Stimulated activated CD4-positive, alpha-beta T cell treated with anti-CD3 and anti-CD28 coated beads, Interleukin-15, amount 100 ng/mL, for 24 hours (primary cell): Measurements from ENCODE around the gene PRDX5.
A peak's percentile ranks its signal among the peaks of the same experiment; 100 is the strongest.

Experiments used
- DNase-seq: peaks from one replicate; pipeline ENCODE4 v3.0.0-alpha.2; 2020

PRDX5 gene

DNA sequence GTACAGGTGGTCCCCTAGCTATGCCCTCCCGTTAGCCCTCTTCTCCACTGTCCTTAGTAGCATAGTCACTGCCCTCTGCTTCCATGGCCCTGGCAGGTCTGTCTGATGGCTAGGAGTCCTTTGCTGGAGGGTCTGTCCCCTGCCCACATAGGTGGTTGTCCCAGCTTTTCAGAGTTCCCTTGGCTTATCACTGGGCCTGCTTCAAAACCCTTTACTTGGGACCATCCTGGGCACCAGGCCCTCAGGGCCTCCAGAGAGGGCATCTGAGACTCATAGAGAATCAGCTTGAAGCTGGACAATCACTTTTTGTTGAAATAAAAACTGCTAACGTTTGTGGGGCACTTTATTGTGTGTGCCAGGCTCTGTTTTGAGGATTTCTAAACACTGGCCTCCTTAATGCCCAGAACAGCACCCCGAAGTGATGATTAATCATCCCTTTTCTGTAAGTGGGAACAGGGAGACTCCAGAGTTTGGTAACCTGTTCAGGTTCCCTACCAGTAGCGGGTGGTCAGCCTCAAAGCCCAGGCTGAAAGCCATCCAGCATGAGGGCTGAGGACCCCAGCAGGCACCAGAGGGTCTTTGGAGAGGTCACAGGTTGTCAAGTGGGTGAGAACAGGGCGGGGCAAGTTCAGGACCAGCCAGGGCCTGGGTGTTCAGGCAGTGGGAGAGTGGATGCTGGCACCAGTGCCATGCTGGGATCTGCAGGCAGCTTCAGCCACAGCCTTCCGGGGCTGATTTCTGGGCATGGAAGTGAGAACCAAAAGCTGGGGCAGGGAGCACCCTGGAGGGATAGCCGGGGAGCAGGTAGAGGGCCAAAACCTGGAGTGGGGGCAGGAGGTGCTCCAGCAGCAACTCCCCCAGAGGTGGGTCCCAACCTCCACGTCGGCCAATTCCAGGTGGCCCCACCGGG lies 27.3 kb upstream of the PRDX5 start:
- DNase-seq: no peak

DNA sequence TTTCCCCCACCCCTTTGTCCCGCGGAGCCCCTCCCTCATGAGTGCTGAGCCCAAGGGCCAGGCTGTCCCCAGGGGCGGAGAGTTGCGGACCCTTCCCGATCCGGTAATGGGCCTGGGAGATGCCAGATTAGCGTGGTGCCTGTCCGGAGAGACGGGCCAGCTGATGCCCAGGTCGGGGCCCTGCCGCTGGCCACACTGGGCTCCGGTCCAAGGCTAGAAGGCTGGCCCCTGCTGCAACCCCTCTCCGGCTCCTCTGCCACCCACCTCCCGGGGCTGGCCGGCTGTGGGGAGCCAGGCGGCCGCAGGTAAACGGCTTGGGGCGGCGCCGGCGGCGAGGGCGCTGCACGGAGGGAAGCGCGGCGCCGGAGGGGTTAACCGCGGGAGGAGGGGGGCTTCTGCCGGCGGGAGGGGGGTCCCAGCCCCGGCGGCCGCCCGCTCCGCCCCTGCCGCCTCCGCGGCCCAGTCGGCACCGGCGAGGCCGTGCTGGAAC lies 26.6 kb upstream of the PRDX5 start, which contains the start of gene KCNK4:
TSS of gene KCNK4 (plus strand) at position 41 of the 490 bp plus-strand sequence. CDS start 1,717 bp downstream, outside the sequence.
- no peak for DNase-seq

DNA sequence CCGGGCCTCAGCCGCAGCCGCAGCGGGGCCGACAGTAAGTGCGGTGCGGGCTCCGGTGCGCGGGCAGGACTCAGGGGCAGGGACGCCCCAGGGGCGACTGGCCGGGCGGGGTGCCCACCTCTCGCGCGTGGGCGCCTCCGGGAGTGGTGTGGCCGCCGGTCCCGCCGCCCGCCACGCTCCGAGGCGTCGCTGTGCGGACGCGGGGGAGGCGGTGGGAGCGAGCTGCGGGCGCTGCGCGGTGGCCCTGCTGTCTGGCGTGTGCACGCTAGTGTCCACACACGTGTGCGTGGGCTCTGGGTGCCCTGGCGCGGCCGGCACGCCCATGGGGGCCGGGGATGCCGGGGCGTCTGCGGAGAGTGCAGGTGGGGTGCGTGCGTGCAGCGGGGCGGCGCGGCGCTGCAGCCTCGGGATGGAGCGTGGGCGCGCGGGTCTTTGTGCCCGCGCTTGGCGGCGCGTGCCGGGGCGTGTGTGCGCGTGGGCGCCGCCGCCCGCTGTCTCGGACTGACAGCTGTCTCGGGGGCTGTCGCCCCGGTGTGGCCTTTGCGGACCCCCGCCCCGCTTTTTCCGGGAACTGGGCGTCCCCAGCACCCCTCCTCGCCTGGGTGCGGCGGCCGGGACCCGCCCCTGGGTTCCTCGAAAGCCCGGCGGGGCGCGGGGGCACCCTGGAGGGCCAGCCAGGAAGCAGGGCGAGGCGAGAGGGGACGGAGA lies 26.0 kb upstream of the PRDX5 start:
- peak; percentile 31 for DNase-seq

DNA sequence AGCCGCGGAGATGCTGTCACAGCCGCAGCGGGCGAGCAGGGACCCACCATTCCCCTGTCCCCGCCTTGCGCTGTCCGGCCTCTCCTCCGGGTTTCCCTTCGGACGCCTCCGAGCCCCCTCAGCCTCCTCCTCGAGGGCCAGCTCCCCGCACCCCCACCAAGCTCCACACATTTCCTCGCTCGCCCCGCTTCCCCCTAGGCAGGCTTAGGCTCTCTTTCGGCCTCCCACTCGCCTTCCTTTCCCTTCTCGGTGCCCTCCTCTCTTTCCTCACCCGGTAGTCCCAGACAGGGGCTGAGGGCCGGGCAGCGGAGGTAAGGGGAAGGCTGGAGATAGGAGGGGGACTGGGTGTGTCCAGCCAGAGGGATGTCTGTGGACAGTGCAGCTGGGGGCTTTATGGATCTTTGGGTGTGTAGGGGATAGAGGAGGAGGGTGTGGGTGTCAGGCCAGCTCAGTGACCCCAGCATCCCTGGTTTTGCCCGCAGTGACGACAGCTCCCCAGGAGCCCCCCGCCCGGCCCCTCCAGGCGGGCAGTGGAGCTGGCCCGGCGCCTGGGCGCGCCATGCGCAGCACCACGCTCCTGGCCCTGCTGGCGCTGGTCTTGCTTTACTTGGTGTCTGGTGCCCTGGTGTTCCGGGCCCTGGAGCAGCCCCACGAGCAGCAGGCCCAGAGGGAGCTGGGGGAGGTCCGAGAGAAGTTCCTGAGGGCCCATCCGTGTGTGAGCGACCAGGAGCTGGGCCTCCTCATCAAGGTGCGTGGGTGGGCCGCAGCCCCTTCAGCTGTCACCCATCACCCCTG lies 25.3 kb upstream of the PRDX5 start:
- DNase-seq: no peak

DNA sequence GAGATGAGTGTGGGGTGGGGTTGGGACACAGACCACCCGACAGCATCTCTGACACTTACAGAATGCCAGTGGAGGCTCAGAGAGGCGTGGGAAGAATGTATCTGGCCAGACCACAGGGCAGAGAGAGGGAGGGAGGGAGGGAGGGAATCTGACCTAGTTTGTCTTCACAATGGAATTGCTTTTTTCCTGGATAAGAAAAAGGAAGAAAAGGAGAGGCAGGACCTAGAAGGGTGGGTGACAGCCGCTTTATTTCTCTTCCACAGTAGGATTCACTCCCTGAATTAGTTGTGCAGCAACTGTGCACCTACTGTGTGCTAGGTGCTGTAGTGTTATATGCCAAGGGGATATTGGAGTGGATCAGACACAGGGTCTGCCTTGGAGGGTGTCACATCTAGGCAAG lies 23.1 kb upstream of the PRDX5 start:
- DNase-seq: no peak

DNA sequence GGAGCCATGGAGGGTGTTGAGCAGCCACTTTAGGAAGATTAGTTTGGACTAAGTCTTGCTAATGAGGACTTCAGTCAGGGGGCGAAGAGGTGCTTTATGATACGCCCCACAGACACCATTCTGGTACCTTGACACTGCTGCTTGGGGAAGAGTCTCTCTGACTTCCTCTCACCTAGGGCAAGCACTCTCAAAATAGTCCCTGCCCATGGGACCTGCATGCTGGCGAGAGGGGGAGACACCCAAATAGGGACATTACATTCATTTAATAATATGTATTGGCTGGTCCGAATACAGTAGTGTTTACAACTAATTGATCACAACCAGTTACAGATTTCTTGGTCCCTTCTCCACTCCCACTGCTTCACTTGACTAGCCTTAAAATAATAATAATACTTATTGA lies 22.2 kb upstream of the PRDX5 start:
- DNase-seq: no peak

DNA sequence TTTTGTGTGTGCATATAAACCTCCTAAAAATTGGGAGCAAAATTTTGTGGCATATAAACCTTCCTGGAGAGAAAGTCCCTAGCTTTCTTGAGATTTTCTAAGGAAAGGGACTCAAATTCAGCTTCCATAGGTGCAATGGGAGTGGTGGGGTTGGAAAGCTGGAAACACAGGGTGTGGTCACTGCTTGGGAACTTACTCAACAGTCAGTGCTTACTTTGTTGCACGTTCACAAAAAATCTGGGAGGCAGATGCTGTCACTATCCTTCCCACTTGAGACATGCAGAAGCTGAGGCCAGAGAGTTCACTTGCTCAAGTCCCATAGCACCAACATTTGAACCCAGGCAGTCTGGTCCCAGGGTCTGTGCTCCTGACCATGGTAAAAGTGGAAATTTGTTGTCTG lies 21.7 kb upstream of the PRDX5 start:
- DNase-seq: no peak

DNA sequence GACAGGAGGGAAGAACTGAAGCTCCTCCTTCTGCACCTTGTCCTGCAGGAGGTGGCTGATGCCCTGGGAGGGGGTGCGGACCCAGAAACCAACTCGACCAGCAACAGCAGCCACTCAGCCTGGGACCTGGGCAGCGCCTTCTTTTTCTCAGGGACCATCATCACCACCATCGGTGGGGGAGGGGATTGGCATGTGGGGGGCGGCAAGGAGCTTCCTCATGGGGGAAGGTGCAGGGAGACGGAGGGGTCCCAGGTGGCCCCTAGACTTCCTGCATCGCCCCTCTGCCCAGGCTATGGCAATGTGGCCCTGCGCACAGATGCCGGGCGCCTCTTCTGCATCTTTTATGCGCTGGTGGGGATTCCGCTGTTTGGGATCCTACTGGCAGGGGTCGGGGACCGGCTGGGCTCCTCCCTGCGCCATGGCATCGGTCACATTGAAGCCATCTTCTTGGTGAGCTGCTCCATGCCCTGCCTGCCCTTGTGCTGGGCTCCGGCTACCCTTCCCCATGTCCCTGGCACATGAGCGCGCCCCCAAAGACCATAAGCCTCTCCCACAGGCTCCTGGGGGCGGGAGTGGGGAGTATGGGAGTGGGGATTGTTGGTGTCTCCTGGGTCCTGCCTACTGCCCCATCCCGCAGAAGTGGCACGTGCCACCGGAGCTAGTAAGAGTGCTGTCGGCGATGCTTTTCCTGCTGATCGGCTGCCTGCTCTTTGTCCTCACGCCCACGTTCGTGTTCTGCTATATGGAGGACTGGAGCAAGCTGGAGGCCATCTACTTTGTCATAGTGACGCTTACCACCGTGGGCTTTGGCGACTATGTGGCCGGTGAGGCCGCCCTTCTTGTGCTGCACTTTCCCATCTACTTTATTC lies 20.9 kb upstream of the PRDX5 start:
- no peak for DNase-seq

DNA sequence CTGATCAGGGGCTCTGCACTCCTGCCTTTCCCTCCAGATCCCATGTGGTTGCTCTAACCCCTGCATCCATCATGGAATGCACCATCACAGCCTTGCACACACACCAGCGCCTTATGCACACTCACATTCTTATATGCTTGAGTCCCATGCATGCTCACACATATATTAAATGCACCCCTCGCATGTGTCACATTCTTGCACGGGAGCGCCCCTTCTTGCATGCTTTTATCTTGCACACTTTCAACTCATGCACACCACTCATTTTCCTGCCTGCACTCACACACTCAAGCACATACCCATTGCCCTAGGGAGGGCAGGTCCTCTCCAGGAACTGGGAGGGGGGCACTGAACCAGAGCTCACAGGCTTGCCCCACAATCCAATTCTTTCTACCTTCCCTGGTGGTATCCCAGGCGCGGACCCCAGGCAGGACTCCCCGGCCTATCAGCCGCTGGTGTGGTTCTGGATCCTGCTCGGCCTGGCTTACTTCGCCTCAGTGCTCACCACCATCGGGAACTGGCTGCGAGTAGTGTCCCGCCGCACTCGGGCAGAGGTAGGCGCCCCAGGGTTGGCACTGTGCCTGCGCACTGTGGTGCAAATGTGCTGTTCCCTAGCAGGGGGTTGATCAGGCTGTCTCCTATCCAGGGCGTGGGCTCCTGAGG lies 20.1 kb upstream of the PRDX5 start:
- DNase-seq: no peak

DNA sequence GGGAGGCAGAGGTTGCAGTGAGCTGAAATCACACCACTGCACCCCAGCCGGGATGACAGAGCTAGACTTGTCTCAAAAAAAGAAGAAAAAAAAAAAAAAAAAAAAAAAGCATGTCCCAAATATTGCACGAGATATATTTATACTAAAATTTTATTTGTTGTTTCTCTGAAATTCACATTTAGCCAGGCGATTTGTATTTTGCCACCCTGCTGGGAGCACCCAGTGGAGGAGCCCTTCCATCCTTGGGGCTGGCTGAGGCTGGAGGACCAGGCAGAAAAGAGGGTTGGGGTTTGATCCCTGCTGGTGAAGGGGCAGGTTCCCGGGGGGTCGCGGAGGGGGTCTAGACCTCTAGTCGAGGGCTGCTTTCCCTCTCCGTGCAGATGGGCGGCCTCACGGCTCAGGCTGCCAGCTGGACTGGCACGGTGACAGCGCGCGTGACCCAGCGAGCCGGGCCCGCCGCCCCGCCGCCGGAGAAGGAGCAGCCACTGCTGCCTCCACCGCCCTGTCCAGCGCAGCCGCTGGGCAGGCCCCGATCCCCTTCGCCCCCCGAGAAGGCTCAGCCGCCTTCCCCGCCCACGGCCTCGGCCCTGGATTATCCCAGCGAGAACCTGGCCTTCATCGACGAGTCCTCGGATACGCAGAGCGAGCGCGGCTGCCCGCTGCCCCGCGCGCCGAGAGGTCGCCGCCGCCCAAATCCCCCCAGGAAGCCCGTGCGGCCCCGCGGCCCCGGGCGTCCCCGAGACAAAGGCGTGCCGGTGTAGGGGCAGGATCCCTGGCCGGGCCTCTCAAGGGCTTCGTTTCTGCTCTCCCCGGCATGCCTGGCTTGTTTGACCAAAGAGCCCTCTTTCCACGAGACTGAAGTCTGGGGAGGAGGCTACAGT lies 18.7 kb upstream of the PRDX5 start:
- DNase-seq: no peak

DNA sequence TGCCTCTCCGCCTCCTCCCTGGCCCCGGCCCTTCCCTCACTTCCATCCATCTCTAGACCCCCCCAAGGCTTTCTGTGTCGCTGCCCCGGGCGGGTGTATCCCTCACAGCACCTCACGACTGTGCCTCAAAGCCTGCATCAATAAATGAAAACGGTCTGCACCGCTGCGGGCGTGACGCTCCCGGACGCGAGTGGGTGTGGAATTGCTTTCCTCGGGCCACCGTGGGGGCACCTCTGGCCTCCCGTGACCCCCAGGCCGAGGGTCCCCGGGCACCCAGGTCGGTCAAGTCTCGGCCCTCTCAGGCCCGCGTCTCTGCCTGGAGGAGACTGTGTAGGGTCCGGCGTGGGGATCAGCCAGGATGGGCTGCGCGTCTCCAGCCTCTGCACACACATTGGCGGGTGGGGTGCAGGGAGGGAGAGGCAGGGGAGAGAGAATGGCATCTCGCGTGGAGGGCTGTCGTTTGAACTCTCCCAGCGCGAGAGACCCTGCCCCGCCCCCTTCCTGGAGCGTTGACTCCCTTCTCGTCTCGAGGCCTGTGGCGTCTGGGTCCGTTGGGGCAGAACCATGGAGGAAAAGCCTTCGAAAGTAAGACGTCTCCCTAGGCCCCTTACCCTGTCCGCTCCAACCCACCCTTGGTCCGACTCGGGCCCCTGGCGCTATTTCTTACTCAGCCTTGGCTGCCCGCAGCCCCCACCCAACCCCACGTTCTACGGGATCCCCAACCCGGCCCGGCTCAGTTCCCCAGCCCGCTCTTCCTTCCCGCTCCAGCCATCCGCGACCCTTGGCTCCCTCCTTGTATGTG lies 17.9 kb upstream of the PRDX5 start, which contains the start of gene CATSPERZ:
TSS of gene CATSPERZ (plus strand) at position 512 of the 802 bp plus-strand sequence. CDS start at position 565, 53 bp downstream.
- DNase-seq: no peak

DNA sequence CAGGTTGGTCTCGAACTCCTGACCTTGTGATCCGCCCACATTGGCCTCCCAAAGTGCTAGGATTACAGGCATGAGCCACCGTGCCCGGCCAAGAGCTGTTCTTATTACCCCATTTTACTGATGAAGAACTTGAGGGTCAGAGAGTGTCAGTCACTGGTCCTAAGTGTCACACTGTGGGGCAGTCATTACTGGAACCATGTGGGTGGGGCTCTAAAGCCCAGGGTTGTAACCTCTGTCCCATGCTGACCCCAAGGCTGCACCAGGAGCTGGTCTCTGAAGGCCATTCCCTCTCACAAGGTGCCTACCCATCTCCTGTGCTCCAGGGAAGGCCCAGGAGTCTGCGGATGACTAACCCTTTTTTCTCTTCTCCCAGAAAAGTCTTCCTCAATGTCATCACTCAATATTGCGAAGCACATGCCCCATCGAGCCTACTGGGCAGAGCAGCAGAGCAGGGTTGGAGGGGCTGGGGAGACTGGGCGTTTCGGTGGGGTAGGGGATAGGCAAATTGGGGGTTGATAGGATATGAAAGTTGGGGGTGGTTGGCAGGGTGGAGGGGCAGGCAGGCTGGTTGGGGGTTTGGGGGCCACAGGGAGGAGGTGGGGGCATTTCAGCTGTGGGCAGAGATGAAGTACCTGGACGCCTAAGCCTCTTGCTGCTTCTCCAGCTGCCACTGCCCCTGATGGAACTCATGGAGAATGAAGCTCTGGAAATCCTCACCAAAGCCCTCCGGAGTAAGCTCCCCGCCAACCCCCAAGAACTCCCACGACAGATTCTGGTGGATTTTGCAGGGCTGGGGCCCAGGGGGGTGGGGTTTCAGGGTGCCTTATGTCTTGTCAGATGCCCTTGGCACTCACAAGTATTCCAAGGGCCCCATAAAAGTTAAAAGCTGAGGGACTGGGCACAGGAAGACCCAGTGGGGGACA lies 14.6 kb upstream of the PRDX5 start:
- DNase-seq: no peak

DNA sequence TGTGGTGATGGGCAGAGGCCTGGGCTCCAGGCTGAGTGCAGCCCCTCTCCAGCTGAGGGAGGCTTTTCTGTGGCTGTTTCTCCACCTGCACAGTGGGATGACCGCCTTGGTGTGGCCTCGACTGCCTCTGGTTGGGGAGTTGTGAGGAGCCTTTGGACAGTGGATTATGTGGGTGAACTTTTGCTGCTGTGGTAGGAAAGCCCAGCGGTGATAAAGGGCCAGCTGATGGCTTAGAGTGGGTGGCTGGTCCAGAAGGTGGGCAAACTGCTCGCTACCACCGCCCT lies 13.9 kb upstream of the PRDX5 start:
- DNase-seq: no peak

DNA sequence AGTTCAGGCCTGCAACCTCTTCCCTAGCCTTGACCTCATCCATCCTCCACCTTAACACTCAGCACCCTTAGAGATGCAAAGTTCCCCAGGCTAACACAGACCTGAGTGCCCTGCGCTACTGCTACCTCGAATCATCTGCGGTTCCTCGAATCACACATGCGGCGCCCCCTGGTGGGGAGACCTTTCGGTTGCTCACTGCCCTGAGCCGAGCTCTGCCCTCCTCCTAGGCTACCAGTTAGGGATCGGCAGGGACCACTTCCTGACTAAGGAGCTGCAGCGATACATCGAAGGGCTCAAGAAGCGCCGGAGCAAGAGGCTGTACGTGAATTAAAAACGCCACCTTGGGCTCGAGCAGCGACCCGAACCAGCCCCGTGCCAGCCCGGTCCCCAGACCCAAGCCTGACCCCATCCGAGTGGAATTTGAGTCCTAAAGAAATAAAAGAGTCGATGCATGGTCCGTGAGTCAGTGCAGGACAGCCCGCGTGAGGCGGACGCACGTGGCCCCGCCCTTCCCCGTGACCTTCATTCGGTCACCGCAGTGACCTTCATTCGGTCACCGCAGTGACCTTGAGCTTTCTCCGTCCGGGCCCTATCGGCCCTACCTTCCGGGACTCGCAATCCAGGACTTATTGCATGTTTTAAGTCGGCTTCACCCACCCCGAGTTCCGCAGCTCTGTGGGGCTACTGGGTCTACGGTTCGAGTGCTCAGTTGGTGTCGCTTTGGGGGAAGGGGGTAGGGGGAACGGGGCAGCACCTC lies 13.4 kb upstream of the PRDX5 start:
- peak; percentile 98 for DNase-seq

DNA sequence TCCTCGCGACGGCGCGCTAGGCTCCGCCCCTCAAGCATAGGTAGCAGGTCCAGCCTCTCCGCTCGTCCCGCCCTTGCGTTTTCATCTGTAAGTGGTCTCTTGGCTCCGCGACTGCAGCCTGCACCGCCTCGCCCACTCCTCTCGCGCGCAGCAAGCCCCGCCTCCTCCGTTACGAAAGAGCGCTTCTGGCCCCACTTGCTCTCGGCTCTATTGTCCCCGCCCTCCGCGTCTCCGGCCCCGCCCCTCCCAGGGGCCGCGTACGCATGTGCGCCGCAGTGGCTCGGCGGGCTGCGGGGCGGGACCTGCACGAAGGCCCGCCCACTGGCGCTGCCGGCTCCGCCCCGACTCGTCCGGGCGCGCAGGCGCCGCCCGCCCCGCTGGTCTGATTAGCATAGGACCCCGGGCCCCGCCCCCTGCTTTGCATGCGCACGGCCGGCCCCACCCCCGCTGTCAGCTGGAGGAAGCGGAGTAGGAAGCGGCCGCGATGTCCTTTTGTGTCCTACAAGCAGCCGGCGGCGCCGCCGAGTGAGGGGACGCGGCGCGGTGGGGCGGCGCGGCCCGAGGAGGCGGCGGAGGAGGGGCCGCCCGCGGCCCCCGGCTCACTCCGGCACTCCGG lies 12.7 kb upstream of the PRDX5 start, which contains the start of gene ESRRA:
TSS of gene ESRRA (plus strand) at position 450 of the 616 bp plus-strand sequence. CDS start 1,656 bp downstream, outside the sequence.
- peak; percentile 100 for DNase-seq

DNA sequence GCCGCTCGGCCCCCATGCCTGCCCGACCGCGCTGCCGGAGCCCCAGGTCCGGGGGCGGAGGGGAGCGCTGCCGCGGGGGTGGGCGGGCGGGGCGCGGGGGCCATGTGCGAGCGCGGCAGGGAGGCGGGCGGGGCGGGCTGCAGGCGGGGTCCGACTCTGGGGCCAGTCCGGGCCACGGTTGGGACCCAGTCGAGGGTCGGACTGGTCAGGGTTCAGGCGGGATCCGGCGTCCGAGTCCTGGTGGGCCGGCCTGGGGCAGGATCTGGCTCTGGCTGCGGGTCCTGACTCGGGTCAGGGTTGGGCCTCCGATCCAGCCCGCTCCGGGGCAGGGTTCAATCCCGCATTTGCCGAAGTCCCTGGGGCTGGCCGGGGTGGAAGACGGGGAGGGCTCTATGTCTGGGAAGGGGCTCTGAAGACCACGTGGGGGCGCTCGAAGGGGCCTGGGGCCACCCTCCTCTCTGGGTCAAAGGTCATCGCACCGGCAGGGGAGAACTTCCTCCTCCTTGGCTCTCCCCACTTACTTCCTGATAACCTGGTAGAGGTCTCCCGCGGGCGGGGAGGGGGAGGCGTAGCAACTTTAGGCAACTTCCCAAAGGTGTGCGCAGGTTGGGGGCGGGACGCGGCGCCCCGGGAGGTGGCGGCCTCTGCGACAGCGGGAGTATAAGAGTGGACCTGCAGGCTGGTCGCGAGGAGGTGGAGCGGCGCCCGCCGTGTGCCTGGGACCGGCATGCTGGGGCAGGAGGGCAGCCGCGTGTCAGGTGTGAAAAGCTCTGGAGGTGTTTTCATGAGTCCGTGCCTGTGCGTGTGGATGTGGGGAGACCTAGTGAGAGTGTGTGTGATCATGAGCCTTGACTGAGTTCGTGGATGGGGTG lies 12.0 kb upstream of the PRDX5 start:
- peak; percentile 83 for DNase-seq
